Measurements from ENCODE around the gene CXCL11.
A peak's percentile ranks its signal among the peaks of the same experiment; 100 is the strongest.
"Not testable (repeated sequence)": the region's sequence is repeated elsewhere in the genome, so short reads cannot be mapped to it uniquely, and the experiment has no call there.

CXCL11 gene

GRCh38 chr4:76000279-76000678 lies 35.6 kb downstream of the CXCL11 start:
- DNase-seq, result no peak

DNA sequence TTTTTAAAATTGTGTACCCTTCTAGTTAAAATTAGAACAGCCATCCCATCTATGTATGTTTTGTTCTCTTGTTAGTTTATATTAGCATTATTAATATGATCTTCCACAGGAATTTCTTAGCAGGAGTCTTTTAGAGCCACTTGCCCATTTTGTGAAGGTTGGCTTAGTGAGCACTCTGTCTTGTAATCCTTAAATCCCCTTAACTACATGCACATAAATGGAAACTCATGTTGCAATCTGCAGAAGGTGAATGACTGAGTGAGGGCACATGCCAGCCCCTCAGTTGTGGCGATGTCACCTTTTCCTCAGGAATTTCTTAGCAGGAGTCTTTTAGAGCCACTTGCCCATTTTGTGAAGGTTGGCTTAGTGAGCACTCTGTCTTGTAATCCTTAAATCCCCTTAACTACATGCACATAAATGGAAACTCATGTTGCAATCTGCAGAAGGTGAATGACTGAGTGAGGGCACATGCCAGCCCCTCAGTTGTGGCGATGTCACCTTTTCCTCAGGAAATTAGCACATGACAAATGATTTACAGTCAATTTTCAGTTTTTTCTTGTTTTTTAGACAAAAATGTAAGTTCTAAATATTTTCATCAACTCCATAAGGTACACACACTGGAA lies 37.2 kb downstream of the CXCL11 start:
- not testable (repeated sequence) for DNase-seq

DNA sequence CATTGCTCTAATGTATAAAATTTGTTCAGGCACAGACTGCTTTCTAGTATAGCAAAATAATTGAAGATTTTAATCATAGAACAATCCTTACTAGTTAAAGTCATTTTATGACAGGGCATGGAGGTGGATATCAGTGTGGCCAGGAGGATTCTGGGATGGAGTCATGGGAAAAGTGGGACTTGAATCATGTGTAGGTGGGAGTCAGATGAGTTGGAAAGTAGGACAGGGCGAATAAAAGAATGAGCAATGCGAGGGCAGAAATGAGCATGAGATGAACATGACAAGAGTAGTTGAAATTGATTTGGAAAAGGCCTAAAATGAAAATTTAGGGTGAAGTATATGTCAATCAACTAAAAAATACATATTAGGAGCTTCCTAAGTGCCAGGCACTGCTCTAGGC lies 37.9 kb downstream of the CXCL11 start:
- DNase-seq, result no peak

DNA sequence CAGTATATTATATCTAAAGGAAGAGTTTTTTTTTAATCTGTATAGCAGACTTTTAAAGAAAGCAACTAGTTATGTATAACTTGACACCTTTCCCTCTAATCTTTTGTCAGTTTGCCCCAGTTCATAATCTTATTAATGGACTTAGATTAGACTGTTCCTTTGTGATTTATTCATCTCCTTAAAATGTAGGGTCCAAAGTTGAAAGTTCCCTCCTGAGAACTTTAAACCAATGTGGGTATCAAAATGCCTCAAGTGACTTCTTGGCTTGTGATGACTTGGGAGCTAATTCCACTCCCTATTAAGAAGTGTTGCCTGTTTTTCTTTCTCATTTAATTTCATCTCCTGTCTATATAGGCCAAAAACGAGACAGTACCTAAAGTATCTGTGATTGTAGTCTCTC lies 38.8 kb downstream of the CXCL11 start:
- DNase-seq, result no peak

GRCh38 chr4:75995727-75996126 lies 40.1 kb downstream of the CXCL11 start:
- DNase-seq, result peak; percentile 49

- DNase-seq, result no peak
These were observed 43.4 kb downstream of the CXCL11 start for GRCh38 chr4:75992462-75992861.

DNA sequence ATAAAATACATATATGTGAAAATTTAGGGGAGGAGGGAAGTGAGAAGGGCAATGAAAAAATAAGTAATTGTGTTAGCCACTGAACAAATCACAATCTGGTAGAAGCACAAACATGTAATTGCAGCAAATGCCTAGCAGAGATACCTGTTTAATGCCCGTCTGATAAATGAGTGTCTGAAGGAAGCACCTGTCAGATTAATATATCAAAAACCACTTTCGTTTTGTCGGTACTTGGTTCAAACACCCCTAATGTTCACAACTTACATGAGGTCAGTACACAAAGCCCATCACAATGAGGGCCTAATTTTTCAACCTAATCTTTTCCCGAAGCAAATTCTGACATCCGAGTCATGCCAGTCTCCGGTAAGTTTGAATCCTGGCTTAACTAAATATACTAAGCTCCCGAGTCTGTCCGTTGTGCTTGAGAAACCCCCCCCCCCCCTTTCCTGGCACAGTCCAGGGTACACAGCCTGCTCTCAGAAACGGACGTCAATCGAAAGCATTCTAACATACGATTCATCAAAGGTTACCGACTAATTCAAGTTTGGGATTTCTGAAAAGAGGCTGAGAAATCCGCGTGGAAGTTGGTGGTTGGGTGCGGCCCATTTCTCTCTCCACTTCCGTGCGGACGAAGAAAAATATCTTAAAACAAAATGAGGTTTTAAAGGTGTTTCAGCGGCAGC lies 45.9 kb downstream of the CXCL11 start:
- DNase-seq, result no peak

DNA sequence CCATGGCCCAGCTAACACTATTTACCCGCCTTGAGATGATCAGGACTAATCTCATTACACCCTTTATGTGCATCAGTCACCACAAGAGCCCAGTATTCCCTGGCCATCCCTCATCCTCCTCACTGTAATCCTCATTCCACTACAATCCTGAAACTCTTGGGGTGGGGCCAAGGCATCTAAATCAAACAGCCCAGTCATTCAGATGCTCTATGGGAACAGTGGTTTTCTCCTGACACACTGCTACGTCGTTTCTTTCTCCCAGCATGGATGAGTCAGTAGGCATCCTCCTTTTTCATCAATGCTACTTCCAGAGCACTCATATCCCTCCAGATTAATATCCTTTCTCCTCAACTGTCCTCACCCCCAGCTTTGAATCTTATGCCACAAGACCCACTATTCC lies 50.8 kb downstream of the CXCL11 start:
- no peak for DNase-seq
